CD4-positive, alpha-beta T cell treated with Interleukin-15 for 4 hours (primary cell): ENCODE data around the gene ACACA.

ENCODE experiments used
- DNase-seq: peaks from one replicate; pipeline ENCODE4 v3.0.0-alpha.2; 2020; ENCODE audit warnings: low spot score

The ACACA gene

DNA sequence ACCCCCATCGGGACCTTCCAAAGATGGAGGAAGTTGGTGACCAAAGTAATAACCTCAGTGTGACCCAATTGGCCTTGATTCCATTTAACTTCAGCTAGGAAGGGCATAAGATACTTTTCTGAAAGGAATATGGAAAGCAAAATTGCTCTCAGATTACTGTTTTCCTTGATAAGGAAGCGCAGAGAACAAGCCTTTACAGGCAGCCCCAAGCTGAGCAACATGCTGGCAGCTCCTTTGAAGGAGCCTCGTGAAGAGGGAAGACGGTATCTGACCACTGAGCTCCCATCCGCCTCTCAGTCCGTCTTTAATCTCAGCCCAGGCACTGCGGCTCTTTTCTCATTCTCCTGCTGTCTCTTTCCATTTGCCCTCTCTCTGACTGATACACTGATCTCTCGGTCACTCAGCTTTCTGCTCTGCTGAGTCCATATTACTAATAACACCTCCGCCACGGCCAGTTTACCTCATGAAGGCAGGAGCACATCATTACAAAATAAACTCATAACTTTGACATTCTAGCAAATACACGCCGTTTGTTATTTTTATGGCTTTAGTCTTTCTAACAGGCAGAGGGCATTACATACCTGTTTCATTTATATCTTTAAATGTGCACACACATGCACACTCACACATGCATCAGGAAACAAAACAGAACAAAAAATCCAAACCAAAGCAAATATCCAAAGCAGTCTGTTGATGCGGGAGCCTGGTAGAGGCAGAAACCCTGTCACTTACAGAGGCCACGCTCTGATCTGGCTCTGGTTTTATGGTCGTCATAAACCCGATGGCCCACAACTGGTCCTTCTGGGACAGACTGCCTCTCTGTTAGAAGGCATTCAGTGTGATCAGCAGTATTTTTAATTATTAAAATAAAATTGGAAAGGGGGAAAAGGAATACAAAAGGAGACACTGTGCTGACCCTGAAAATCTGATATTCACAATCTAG, 274.7 kb downstream of the ACACA start:
- no peak for DNase-seq

DNA sequence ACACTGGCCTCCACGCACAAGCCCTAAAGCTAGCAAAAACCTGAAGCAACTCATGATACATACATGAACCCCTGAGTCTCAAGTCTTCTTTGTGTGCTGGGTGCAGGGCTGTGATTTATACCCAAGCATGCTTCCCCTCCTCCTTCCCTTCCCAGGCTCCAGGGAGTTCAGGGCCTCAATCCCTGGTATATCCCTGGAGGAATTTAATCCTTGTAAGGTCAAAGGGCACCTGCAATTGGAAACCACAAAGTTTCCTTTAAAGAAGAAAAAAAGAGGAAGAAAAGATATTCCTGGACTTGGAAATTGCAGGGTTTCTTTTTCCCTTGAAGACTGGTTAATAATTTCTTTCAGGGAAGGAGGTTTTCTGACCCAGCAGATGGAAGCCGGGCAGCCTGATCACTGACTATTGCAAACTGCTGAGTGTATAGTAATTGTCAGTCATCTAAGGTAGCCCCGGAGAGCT, 275.6 kb downstream of the ACACA start:
- DNase-seq = no peak

DNA sequence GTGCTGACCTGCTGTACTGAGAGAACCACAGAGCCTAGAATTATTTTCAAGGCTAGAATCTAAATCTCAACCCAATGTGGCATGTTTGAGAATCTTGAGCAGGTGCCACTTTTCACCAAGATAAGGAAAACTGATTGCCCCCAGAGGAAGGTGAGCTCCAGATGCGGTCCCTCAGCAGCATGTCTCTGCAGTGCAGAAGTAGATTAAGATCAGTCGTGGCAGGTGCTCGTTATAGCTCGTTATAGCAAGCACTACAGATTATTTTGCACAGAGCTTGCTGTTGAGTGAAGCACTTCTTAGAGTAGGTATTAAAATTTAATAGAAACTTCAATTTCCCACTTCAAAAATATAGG, 281.8 kb downstream of the ACACA start:
- DNase-seq = no peak

DNA sequence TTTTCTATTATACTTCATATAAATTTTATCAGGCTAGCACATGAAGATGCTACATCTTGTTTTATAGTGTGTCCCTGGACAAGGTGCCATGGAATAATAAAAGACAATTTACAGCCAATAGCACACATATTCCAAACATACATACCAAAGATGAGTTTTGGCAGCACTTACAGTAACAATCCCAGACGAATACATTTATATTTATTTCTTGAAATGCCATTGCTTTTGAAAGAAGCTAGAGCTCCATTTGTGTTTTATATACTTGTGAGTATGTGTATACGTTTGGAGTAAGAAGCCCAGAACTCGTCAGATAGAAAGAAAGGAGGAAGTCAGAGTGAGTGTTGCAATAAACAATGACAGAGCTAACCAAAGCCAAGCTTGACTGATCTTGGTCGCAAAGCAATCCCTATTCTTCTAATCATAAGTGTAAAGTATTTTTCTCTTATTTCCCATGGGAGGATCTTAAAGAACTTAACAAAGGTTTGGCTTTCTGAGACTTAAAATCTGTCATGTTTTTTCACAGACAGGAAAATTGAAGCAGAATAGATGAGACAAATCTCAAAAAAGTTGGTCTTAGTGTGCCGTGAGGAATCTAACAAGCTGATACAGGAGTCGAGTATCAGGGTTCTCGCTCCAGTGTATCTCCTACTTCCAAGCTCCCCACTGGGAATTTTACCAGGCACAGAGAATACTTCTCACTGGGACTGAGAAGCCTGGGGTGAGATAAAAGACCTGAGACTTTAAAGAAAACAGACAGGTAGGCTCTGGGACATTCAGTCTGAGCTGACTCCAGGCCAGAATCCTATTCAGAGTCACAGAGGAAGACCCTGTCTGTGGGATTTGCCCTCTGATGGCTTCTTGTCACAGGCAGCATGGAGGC, 282.5 kb downstream of the ACACA start:
- DNase-seq = no peak

DNA sequence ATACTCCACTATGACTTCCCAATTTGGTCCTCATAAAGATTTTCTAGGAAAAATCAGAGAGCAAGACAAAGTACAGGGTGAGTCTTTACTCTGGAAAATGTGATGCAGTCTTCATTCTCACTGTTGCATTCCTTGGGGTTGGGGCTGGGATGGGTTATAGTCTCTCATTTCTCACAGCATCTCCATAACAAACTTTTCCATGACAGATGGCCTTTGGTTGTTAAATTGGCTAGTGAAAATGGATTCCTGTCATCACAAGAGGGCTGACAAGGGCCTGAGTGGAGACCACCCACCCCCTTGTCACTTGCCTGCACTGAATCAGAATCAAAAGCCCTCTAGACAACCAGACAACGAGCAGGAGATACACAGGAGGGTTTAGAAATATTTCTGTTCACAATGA, 283.2 kb downstream of the ACACA start:
- DNase-seq = no peak

DNA sequence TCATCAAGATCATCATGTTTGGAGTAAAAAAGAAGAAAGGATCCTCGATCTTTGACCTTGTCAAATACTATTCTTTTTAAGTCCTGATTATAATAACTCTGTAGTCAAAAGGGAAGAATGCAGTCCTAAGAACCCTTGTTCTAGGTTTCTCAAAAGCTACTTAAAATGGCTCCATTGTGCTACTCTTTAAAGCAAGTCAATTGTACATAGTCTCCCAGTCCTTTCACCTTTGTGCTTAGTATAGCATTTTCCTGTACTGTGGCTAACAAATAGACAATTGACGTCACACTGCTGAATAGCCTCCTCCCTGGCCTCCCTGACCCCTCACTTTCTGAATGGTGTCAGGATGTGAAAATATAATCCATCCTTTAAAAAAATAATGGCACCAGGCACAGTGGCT, 285.0 kb downstream of the ACACA start:
- no peak for DNase-seq

DNA sequence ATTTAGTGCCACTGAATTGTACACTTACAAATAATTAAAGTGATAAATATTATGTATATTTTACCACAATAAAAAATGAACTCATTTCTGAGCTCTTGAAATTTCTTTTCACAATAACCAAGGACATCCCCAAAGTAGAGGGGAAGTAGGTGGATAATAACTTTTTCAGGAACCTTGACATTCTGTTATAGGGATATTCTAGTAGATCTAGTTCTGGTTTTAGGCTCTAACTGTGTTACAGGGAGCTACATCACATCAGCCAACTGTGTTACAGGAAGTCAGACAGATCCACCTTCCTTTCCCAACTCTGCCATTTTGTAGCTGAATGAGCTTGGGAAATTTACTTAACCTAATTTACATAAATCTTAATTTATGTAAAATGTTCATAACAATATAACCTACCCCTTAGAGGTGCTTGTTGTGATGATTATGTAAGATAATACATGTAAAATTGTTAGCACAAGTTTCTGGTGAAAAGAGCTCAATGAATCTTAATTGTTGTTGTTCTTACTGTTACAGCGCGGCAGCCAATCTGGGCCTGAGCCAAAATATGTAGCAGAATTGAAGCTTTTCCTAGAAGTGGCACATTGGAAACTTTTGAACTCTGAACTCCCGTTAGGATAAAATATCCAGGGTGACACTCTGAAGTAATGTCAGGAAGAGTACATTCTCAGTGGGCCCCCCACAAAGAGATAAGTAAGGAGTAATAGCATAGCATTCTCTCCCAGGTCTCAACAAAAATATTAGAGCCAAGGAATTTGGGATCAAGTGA, 288.1 kb downstream of the ACACA start:
- no peak for DNase-seq

DNA sequence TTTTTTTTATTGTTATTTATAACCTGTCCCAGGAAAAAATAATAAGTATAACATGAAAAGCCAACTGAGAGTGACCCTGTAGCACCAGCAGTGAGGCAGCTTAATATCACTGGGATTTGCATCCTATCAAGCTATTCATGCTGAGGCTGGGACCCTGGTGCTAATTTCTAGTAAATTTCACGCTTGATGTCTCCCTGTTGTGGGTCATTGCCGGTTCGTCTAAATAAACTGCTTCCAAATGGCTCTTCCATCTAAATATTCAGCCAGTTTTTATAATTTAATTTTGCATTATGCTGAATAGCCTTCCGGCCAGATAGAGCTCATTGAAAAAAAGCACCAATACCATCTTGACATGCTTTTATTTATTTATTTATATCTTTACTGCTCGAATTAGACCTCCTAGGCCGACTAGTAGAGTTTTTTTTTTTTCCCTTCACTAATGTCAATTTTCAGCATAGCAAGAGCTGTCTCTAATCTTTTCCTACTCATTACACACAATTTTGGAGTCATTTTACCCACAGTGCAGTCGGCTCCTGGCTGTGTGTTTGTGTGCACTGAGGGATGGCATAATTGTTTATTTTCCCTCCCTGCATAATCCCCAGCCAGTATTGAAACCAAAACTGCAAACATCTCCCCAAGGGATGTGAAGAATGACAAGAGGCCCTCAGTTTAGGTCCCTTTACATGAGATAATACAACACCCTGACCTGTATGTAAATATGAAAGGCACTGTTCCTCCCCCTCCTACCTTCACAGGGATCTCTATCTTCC, 289.1 kb downstream of the ACACA start:
- no peak for DNase-seq

DNA sequence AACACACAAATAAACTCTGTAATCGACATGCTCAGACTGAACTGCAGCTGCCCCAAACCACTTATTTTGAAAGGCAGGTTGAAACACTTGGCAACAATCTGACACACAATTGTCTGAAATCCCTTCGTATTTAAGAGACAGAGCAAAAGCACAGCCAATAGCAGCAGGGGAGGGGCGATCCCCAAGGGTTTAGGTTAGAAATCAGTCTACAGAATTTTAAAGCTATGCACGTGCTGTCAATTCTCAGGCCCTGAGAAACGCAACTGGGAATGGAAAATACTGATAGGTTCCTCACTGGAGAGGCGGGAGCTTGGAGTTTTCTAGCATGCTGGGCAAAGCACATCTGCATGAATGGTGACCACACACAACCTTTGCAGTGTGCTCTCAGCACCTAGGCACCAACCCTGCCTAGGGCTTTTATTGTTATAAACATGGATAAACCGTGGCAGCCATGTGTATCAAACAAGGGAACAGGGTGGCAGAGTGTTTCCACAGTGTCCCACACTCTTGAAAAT, 289.9 kb downstream of the ACACA start:
- DNase-seq = no peak

DNA sequence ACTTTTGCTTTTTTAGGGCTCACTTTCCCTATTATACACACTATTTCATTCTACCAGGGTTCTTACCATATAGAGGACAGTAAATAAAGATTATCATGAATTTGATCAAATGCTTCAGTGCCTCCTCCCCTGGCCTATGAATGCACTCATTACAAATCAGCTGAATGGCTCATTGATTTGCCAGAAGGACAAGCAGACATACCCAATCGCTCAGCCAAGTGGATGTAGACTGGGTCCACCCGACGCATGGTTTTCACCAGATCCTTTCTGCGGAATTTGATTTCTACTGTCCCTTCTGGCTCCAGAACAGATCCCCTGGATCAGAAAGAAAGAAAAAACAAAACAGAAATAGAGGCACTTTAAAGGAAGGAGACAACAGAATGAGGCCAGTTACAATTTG, 295.3 kb downstream of the ACACA start:
- DNase-seq = no peak

DNA sequence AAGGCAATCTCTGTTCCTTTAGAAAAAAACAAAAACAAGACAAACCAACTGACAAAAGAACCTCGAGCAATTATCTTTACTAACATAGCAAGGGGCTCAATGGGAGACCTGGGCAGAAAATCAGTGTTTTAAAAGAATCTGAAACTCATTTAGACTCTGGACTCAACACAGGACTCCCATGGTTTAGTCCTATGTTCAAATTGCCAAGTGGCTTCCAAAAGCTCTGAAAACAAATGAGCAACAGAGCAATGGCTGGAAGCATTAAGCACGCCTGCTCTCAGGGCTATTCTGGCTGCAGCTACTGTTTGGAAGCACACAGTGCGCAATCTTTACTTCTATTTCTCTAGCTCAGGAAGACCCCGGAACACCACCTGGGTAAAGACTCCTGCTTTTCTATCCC, 295.9 kb downstream of the ACACA start:
- no peak for DNase-seq

DNA sequence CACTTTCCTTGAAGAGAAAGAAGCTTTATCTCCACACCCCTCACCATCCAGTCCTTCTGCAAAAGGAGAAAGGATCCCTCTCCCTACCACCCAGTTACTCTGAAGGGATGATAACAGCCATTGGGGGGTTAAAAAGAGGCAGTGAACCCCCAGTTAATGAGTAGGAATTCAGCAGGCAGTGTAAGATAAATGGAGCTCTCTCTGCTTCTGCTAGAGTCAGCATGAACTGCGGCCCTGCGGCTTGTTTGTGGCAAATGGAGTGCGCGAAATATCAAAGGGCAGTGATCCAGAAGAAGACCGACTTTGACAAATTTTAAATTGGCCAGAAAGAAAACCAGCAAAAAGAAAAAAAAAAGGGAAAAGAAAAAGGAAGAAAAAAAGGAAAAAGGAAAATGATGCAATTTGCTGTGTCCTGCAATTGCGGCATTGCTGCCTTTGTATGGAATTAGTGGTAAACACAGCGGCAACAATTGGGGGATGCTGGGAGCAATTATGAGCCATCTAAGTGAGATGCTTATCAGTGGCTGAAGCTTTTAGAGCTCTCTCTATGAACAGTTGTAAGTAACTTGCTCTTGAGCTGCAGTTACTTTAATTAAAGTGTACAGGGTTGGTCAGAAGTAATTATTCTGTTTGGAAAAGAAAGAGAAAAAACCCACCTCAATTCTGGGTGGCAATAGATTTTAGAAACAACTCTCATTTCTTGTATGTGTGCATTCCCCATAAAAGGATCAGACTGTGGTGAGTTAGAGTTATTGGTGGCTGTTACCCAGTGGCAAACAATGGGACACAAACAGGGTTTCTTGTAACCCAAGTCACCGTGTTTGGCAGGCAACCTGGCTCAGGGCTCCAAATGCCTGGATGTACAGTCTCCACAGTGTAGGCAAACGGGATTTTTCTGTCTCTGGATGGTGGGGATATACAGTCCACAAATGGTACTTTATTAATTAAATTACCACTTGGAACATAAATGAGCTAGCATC, 296.6 kb downstream of the ACACA start:
- no peak for DNase-seq

DNA sequence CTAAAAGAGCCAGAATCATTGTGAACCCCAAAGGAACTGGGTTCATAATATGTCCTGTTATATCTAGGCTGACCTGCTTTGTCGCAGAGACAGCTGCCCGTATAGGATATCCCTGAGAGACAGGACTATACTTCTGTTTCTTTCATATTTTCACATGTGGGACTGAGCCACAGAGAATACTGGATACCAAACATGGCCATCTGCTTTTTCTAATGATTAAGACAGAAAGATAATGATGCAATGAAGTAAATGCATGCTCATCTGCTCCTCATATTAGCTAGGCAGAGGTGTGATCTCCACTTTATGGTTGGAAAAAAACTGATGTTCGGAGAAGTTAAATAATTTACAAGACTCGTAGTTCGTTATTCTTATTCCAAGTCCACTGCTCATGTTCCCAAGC, 297.5 kb downstream of the ACACA start:
- DNase-seq = no peak

DNA sequence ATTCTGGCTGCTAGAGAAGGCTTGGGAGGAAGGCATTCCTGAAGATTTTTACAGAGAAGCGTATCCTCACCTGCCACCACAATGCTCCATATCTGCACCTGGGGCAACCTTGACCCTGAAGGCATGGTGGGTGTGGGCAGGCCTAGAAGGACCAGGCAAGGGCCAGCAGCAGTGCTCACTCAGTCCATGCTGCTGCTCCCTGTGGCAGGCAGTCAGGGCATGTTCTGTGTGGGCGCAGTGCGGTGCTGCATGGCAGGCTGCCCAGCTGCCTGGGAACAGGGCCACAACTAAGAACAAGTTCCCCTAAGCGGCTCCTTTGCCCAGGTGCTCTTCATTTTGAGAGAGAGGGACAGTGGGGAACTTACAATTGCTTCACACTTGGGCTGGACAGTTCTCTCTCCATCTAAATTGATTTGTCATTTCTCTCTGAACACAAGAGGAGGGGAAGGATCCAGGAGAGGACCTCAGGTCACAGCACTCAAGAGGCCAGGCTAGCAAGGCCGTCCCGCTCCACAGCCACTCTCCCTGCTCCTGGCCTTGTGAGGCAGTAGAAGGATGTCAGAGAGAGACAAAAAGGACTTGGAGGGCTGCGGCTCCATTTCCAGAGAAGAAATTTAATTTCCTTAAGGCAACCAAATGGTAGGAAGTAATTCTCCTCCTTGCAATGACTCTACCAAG, 299.1 kb downstream of the ACACA start:
- no peak for DNase-seq

DNA sequence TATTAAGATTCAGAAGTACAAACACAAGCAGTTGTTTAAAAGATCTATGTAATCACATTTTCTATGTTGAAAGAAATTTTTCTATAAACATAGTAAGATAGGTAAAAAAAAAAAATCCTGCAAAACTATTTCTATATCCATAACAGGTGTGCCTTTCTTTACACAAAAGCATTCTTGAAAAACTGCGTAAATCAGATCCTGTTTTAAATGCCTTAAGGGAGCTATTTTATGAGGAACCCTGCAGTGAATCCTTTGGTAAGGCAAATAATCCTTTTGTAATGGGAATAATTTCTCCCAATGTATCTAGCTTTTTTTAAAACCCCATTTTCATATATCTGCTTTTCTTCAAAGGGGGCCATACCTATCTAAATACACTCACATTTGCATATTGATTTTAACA, 300.6 kb downstream of the ACACA start:
- no peak for DNase-seq

DNA sequence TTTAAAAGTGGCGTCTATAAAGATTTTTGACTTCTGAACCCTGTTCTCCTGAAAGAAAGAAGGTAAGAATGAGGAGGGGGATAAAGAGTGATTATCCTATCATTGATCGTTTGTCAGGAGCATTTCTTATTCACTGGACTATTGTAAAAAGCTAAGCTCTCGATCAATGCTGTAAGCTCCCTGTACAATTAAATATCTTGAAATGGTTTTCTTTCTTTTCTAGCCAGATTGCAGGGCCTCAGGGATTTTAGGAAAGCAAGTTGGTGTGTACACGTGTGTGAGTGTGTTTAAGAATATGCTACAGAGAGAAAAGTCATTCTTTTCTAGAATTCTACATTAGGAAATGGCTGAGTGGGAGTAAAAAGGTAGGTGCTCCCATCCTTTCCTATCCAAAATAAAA, 303.4 kb downstream of the ACACA start:
- no peak for DNase-seq

DNA sequence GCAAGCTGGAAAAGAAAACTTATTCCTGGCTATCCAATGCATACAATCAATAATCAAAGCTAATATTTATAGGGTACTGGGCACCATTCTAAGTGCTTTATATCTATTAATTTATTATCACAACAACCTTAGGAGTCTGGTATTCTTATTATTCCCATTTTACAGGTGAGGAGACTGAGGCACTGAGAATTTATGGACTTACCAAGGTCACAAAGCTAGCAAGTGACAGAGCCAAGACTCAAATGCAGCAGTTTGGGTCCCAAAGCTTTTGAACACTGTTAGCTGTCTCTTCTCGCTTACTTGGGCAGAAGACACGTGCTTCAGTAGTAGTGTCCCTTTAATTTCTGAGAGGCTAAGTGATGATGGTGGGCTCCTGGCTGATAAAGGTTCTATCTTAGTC, 305.3 kb downstream of the ACACA start:
- no peak for DNase-seq

DNA sequence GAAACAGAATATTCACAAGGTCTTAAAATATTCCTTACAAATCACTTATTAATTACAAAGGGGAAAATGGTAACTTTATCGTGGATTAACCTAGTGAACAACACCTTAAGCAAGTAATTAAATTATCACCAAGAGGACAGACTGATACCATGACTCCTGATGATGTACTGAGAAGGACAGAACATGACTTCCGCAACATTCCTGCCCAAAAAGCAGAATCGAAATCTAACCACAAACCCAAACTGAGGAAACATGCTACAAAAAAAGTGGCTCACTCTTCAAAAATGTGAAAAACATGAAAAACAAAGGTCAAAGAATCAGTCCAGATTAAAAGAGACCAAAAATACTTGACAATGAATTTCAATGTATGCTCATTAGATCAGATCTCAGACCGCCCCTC, 306.4 kb downstream of the ACACA start:
- no peak for DNase-seq

DNA sequence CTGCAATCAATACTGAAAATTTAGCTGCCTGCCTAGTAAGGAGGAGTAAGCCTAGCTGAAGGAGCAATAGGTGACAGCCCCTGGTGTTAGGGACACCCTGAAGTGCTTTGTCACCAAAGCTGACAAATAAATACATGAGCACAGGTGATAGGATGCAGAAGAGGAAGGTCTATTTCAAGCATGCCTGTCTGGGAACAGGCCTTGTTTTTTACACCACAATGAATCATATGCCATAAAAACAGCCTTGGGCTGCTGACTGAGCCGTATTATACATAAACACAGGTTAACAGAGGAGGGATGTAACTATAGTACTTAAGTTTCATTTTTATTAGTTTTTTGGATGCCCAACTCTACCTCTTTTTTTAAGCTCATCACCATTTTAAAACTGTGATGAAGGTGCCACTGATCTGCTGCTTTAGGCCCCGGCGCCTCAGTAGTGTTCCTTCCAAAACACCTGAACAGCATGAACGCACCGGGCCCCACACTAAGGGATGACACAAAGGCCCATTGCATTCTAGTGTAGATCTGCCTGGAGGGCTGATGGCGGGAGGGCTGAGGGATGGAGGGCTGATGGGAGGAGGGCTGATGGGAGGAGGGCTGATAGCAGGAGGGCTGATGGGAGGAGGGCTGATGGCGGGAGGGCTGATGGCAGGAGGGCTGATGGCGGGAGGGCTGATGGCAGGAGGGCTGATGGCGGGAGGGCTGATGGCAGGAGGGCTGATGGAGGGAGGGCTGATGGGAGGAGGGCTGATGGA, 307.5 kb downstream of the ACACA start:
- DNase-seq = no peak
